ENCODE data around the gene IGSF21. TPM values are rescaled to one million over a fixed set of nuclear protein-coding genes. Genes with fewer than 3 reads are reported as not detected.

IGSF21 gene
- total and polyA plus RNA-seq, 4 donors, result 0.31 to 1.5 (median 0.88) TPM

- no peaks in the 10 kb centered on the region for H3K9me3 ChIP-seq (ENCODE audit: control insufficient read depth in 4 of 4, low read length in 3 of 4)
- no peak overlapping the region for H3K27ac ChIP-seq (ENCODE audit: low read depth in 1 of 2, low read length in 2 of 2)
- TF ChIP-seq HNF4A (conservative IDR thresholded peaks at IDR 0.05), result no peak
- no peak for TF ChIP-seq FOXA1 (IDR thresholded peaks at IDR 0.05)
- TF ChIP-seq EGR1 (IDR thresholded peaks at IDR 0.05; ENCODE audit: low read depth in 2 of 2), result no peak
- no peaks in the 10 kb centered on the region for H3K4me1 ChIP-seq (ENCODE audit: control insufficient read depth in 4 of 4, insufficient read depth in 4 of 4, low read length in 3 of 4)
- peaks cover 0 to 3% (median 0%) of the 10 kb centered on the region in 4 donors for H3K27me3 ChIP-seq (ENCODE audit: control insufficient read depth in 4 of 4, insufficient read depth in 4 of 4, low read length in 3 of 4)
- H3K36me3 ChIP-seq (ENCODE audit: control insufficient read depth in 4 of 4, insufficient read depth in 3 of 4, low read depth in 1 of 4, low read length in 3 of 4), result no peaks in the 10 kb centered on the region
- DNase-seq (ENCODE audit: low spot score), result no peak
- 67% methylated on average over 6 of the region's 6 CpGs for WGBS
- no peak overlapping the region for H3K4me3 ChIP-seq (ENCODE audit: low read depth in 1 of 3, low read length in 3 of 3)
- H3K9ac ChIP-seq (ENCODE audit: low read depth in 1 of 2, low read length in 2 of 2), result no peak overlapping the region
Measured at GRCh38 chr1:18304151-18304869, 196.7 kb downstream of the IGSF21 start.

DNA sequence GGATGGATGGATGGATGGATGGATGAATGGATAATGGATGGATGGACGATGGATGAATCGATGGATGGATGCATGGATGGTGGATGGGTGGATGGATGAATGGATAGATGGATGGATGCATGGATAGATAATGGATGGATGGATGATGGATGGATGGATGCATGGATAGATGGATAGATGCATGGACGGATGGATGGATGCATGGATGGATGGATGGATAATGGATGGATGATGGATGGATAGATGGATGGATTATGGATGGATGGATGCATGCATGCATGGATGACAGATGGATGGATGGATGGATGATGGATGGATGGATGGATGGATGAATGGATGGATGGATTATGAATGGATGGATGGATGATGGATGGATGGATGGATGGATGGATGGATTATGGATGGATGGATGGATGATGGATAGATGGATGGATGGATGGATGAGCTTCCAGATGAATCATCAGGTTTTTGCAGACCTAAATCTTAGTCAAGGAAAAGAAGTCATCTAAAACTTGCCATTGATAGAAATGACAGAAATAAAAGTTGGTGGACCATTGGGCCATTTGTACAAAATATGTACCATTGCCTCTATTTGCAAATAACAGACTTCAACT lies 197.7 kb downstream of the IGSF21 start:
- TF ChIP-seq JUND (IDR thresholded peaks at IDR 0.05) (no peak), HNF4G (IDR thresholded peaks at IDR 0.05) (no peak), SP1 (IDR thresholded peaks at IDR 0.05) (no peak), GABPA (IDR thresholded peaks at IDR 0.05 in 1 of 2, conservative IDR thresholded peaks at IDR 0.05 in 1 of 2) (no peak), YY1 (IDR thresholded peaks at IDR 0.05) (no peak), RAD21 (IDR thresholded peaks at IDR 0.05) (no peak), CTCF (IDR thresholded peaks at IDR 0.05; ENCODE audit: low read depth, low read length, missing input control) (no peak)
- TF ChIP-seq, protein P1, sequence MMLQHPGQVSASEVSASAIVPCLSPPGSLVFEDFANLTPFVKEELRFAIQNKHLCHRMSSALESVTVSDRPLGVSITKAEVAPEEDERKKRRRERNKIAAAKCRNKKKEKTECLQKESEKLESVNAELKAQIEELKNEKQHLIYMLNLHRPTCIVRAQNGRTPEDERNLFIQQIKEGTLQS (IDR thresholded peaks at IDR 0.05), result no peak
- TF ChIP-seq, protein P2, sequence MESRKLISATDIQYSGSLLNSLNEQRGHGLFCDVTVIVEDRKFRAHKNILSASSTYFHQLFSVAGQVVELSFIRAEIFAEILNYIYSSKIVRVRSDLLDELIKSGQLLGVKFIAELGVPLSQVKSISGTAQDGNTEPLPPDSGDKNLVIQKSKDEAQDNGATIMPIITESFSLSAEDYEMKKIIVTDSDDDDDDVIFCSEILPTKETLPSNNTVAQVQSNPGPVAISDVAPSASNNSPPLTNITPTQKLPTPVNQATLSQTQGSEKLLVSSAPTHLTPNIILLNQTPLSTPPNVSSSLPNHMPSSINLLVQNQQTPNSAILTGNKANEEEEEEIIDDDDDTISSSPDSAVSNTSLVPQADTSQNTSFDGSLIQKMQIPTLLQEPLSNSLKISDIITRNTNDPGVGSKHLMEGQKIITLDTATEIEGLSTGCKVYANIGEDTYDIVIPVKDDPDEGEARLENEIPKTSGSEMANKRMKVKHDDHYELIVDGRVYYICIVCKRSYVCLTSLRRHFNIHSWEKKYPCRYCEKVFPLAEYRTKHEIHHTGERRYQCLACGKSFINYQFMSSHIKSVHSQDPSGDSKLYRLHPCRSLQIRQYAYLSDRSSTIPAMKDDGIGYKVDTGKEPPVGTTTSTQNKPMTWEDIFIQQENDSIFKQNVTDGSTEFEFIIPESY (IDR thresholded peaks at IDR 0.05), result no peak
- TF ChIP-seq, protein P3, sequence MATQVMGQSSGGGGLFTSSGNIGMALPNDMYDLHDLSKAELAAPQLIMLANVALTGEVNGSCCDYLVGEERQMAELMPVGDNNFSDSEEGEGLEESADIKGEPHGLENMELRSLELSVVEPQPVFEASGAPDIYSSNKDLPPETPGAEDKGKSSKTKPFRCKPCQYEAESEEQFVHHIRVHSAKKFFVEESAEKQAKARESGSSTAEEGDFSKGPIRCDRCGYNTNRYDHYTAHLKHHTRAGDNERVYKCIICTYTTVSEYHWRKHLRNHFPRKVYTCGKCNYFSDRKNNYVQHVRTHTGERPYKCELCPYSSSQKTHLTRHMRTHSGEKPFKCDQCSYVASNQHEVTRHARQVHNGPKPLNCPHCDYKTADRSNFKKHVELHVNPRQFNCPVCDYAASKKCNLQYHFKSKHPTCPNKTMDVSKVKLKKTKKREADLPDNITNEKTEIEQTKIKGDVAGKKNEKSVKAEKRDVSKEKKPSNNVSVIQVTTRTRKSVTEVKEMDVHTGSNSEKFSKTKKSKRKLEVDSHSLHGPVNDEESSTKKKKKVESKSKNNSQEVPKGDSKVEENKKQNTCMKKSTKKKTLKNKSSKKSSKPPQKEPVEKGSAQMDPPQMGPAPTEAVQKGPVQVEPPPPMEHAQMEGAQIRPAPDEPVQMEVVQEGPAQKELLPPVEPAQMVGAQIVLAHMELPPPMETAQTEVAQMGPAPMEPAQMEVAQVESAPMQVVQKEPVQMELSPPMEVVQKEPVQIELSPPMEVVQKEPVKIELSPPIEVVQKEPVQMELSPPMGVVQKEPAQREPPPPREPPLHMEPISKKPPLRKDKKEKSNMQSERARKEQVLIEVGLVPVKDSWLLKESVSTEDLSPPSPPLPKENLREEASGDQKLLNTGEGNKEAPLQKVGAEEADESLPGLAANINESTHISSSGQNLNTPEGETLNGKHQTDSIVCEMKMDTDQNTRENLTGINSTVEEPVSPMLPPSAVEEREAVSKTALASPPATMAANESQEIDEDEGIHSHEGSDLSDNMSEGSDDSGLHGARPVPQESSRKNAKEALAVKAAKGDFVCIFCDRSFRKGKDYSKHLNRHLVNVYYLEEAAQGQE (IDR thresholded peaks at IDR 0.05), result no peak
- H3K27me3 ChIP-seq (ENCODE audit: control insufficient read depth in 4 of 4, insufficient read depth in 4 of 4, low read length in 3 of 4), result peaks cover 0 to 3% (median 0%) of the 10 kb centered on the region in 4 donors
- no peaks in the 10 kb centered on the region for H3K4me1 ChIP-seq (ENCODE audit: control insufficient read depth in 4 of 4, insufficient read depth in 4 of 4, low read length in 3 of 4)
- DNase-seq (ENCODE audit: low spot score), result no peak
- no peak overlapping the region for H3K9ac ChIP-seq (ENCODE audit: low read depth in 1 of 2, low read length in 2 of 2)
- H3K27ac ChIP-seq (ENCODE audit: low read depth in 1 of 2, low read length in 2 of 2), result no peak overlapping the region
- 83% methylated on average over 3 of the region's 3 CpGs for WGBS
- no peaks in the 10 kb centered on the region for H3K36me3 ChIP-seq (ENCODE audit: control insufficient read depth in 4 of 4, insufficient read depth in 3 of 4, low read depth in 1 of 4, low read length in 3 of 4)
- H3K4me3 ChIP-seq (ENCODE audit: low read depth in 1 of 3, low read length in 3 of 3), result no peak overlapping the region
- no peaks in the 10 kb centered on the region for H3K9me3 ChIP-seq (ENCODE audit: control insufficient read depth in 4 of 4, low read length in 3 of 4)

All from liver (tissue), 9 donors.